Measurements from ENCODE around the gene LRP1B.

DNA sequence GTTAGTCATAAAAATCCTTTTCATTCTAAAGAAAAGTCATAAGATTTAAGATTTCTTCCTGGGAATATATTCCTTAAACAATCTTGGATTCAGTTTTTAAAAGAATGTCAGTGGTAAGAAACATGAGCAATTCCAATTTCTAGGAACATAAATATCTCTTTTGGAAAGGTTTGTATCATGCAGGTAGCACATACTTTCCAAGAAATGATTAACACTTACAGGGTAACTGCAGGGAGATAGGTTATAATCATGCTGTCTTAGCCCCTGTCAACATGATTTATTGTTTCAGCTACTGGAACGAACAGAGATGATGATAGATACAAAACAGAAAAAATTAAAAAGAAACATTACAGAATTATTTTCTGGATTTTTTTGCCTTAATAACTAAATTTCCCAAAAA, 1537.7 kb downstream of the LRP1B start:
- TF ChIP-seq CTCF (IDR thresholded peaks at IDR 0.05) (no peak), POLR2A (IDR thresholded peaks at IDR 0.05) (no peak)
